AG09319 (cell line): ENCODE data around the gene MEPCE.
"Not testable (repeated sequence)": the region's sequence is repeated elsewhere in the genome, so short reads cannot be mapped to it uniquely, and the experiment has no call there.

Experiments used
- DNase-seq: peaks from one replicate; pipeline ENCODE4 v3.0.0-alpha.2; 2010; ENCODE audit warnings: low read depth; ENCODE audit errors: extremely low read depth
- CTCF ChIP-seq: IDR thresholded peaks from 2 replicates; pipeline ENCODE4 v1.5.1; 2011; ENCODE audit warnings: low read depth, mild to moderate bottlenecking, inconsistent platforms, low read length, moderate library complexity

The MEPCE gene

GRCh38 chr7:100435401-100436304 is 6.0 kb downstream of the MEPCE start:
- TF ChIP-seq CTCF = no peak
- no peak for DNase-seq

GRCh38 chr7:100437150-100438100 is 7.8 kb downstream of the MEPCE start:
- no peak for DNase-seq
- no peak for TF ChIP-seq CTCF

GRCh38 chr7:100438172-100438571 is 8.5 kb downstream of the MEPCE start:
- TF ChIP-seq CTCF = no peak

GRCh38 chr7:100438731-100439130 is 9.1 kb downstream of the MEPCE start:
- DNase-seq = not testable (repeated sequence)

More at GRCh38 chr7:100438172-100438571, 8.5 kb downstream of the MEPCE start:
- no peak for DNase-seq

- DNase-seq = not testable (repeated sequence)
Observed at GRCh38 chr7:100439244-100439643, 9.6 kb downstream of the MEPCE start.

GRCh38 chr7:100441641-100442535 is 12.3 kb downstream of the MEPCE start:
- no peak for DNase-seq
- no peak for TF ChIP-seq CTCF

- TF ChIP-seq CTCF = no peak
- no peak for DNase-seq
Observed at GRCh38 chr7:100443096-100443840, 13.6 kb downstream of the MEPCE start.
